Measurements from ENCODE around the gene THSD4. TPM values are rescaled to one million over a fixed set of nuclear protein-coding genes. Genes with fewer than 3 reads are reported as not detected.

The THSD4 gene
- total RNA-seq, 2 experiments from 2014 or later, result 0.08 TPM; not detected in 1

GRCh38 chr15:71526060-71526820, 411.0 kb downstream of the THSD4 start:
- H3K9me3 Mint-ChIP-seq, result no peaks in the 10 kb centered on the region
- H3K27ac Mint-ChIP-seq, result no peak overlapping the region
- H3K27me3 Mint-ChIP-seq, result peaks cover 33% of the 10 kb centered on the region
- POLR2A ChIA-PET, result no interaction called here
- H3K4me3 Mint-ChIP-seq, result no peak overlapping the region
- CTCF ChIA-PET, result no interaction called here
- no peaks in the 10 kb centered on the region for H3K4me1 Mint-ChIP-seq
- H3K36me3 Mint-ChIP-seq (ENCODE audit: low read depth), result no peaks in the 10 kb centered on the region
- no peak for DNase-seq

DNA sequence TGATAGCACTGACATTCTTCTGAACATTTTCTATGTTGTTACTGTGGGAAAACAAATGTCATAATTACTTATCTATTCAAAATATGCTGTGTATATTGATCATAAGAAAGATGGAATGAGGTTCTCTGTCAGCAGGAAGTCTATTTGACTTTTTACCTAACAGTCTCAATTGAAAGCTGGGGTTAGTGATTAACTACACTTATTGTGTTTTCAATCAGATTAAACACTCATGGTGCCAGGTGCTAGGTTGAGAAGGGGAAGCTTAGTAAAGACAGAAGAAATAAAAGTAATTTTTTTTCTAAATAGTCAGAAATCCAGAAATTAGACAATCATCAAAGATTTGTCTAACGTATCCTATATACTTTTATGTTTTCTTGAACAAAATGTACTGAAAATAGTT, 414.1 kb downstream of the THSD4 start:
- ChIA-PET CTCF (interaction anchor here (0.6 kb wide), 1 partner anchor 11 kb away, joined by 3 read pairs; no protein-coding TSS in a partner anchor), POLR2A (no interaction called here)
- peaks cover 32% of the 10 kb centered on the region for H3K27me3 Mint-ChIP-seq
- H3K4me1 Mint-ChIP-seq, result no peaks in the 10 kb centered on the region
- DNase-seq, result no peak
- no peak overlapping the region for H3K27ac Mint-ChIP-seq
- H3K36me3 Mint-ChIP-seq (ENCODE audit: low read depth), result no peaks in the 10 kb centered on the region
- no peaks in the 10 kb centered on the region for H3K9me3 Mint-ChIP-seq
- no peak overlapping the region for H3K4me3 Mint-ChIP-seq

DNA sequence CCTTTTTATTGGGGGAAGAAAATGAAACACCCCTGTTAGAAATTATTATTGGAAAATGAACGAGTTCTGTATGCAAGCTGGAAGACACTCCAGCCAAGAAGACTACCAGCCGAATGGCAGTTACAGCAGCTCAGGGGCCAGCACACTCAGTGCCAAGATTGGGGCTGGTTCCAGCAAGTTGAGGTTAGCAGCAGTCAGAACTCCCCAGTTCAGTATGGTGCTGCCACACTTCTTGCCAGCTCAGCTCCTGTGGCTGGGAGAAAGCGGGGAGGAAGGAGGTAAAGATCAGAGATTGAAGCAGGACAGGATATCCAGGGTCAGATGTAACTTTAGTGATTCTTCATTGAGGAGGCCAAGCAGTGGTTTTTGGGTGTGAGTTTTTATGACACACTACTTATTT, 414.8 kb downstream of the THSD4 start:
- no peaks in the 10 kb centered on the region for H3K36me3 Mint-ChIP-seq (ENCODE audit: low read depth)
- H3K4me1 Mint-ChIP-seq, result no peaks in the 10 kb centered on the region
- no peak overlapping the region for H3K4me3 Mint-ChIP-seq
- H3K9me3 Mint-ChIP-seq, result no peaks in the 10 kb centered on the region
- no peak overlapping the region for H3K27ac Mint-ChIP-seq
- peaks cover 32% of the 10 kb centered on the region for H3K27me3 Mint-ChIP-seq
- DNase-seq, result no peak
- POLR2A ChIA-PET, result no interaction called here
- CTCF ChIA-PET, result no interaction called here

DNA sequence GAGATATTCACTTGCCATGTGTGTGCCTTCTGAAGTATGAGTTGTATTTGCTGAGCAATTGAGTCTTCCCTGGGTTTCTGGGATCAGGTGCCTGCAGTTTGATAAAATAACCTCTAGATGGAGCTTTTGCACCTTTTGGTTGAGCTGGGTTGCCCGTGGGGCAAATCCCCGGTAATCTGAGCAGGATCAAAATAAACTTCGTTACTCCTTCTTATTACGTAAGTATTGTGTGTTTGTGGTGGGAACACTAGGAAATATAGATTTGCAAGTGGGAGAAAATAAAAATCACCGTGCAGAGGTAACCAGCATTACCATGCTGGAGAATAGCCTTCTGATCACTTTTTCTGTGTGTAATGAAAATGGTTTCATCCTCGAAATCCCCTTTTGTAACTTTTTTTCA, 417.7 kb downstream of the THSD4 start:
- Mint-ChIP-seq H3K4me3 (no peak overlapping the region), H3K9me3 (no peaks in the 10 kb centered on the region), H3K27ac (no peak overlapping the region), H3K4me1 (no peaks in the 10 kb centered on the region), H3K36me3 (ENCODE audit: low read depth) (no peaks in the 10 kb centered on the region), H3K27me3 (peaks cover 16% of the 10 kb centered on the region)
- POLR2A ChIA-PET, result no interaction called here
- DNase-seq, result no peak
- CTCF ChIA-PET, result interaction anchor here (0.7 to 1.7 kb wide), 2 partner anchors 13 to 197 kb away, joined by 3 to 6 read pairs; no protein-coding TSS in a partner anchor

DNA sequence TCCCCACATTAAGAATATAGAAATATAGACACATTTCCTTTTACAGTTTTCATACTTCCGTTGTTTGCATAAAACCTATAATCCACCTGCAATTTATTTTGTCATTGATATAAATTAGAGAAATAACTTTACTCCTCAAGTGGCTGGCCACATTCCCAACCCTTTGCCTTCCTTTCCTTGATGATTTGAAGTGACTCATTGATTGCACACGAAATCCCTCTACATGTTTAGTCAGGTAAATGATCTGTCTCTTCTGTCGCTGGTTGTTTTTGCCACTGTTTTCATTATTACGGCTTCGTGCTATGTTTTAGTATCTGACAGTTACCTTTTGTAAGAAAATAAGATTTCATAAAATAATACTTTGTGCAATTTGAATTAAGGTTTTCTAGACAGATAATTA, 422.9 kb downstream of the THSD4 start:
- H3K27me3 Mint-ChIP-seq, result peaks cover 2% of the 10 kb centered on the region
- no peaks in the 10 kb centered on the region for H3K4me1 Mint-ChIP-seq
- H3K9me3 Mint-ChIP-seq, result no peaks in the 10 kb centered on the region
- no peak overlapping the region for H3K4me3 Mint-ChIP-seq
- no peak overlapping the region for H3K27ac Mint-ChIP-seq
- CTCF ChIA-PET, result no interaction called here
- POLR2A ChIA-PET, result no interaction called here
- H3K36me3 Mint-ChIP-seq (ENCODE audit: low read depth), result no peaks in the 10 kb centered on the region
- no peak for DNase-seq

GRCh38 chr15:71541746-71542145, 426.5 kb downstream of the THSD4 start:
- no peak overlapping the region for H3K27ac Mint-ChIP-seq

GRCh38 chr15:71542836-71543235, 427.6 kb downstream of the THSD4 start:
- no peak for DNase-seq
- Mint-ChIP-seq H3K9me3 (no peaks in the 10 kb centered on the region), H3K36me3 (ENCODE audit: low read depth) (no peaks in the 10 kb centered on the region), H3K27ac (no peak overlapping the region), H3K4me1 (no peaks in the 10 kb centered on the region), H3K27me3 (peaks cover 4% of the 10 kb centered on the region), H3K4me3 (no peak overlapping the region)
- ChIA-PET POLR2A (no interaction called here), CTCF (no interaction called here)

More at GRCh38 chr15:71541746-71542145, 426.5 kb downstream of the THSD4 start:
- CTCF ChIA-PET, result no interaction called here
- Mint-ChIP-seq H3K36me3 (ENCODE audit: low read depth) (no peaks in the 10 kb centered on the region), H3K9me3 (no peaks in the 10 kb centered on the region), H3K4me1 (no peaks in the 10 kb centered on the region), H3K27me3 (peaks cover 2% of the 10 kb centered on the region), H3K4me3 (no peak overlapping the region)
- POLR2A ChIA-PET, result no interaction called here
- no peak for DNase-seq

- Mint-ChIP-seq H3K36me3 (ENCODE audit: low read depth) (no peaks in the 10 kb centered on the region), H3K4me3 (no peak overlapping the region), H3K4me1 (no peaks in the 10 kb centered on the region), H3K27me3 (peaks cover 7% of the 10 kb centered on the region), H3K9me3 (no peaks in the 10 kb centered on the region), H3K27ac (no peak overlapping the region)
- no peak for DNase-seq
- ChIA-PET CTCF (no interaction called here), POLR2A (no interaction called here)
Measured at GRCh38 chr15:71543413-71543812, 428.1 kb downstream of the THSD4 start.

GRCh38 chr15:71545223-71545760, 430.0 kb downstream of the THSD4 start:
- ChIA-PET POLR2A (no interaction called here), CTCF (no interaction called here)
- DNase-seq, result no peak
- H3K27me3 Mint-ChIP-seq, result peaks cover 9% of the 10 kb centered on the region
- no peak overlapping the region for H3K4me3 Mint-ChIP-seq
- H3K9me3 Mint-ChIP-seq, result no peaks in the 10 kb centered on the region
- no peaks in the 10 kb centered on the region for H3K36me3 Mint-ChIP-seq (ENCODE audit: low read depth)
- H3K27ac Mint-ChIP-seq, result no peak overlapping the region
- H3K4me1 Mint-ChIP-seq, result no peaks in the 10 kb centered on the region

DNA sequence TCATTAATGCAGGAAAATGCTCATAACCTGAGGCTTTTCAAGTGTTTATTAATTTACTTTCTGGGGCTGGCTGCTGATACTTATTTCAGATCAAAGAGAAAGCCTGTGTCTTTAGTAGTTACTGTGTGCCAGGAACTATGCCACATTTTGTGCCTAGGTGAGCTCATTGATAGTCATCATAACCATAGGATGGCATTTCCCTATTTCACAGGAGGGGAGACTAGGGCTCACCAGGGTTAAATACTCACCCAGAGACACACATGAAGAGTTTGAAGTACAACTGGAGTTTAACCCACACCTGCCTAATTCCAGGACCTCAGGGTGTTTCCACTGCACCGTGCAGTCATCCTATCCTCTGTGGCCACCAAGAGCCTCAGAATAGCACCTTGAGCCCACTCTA, 430.7 kb downstream of the THSD4 start:
- no peaks in the 10 kb centered on the region for H3K4me1 Mint-ChIP-seq
- H3K4me3 Mint-ChIP-seq, result no peak overlapping the region
- H3K36me3 Mint-ChIP-seq (ENCODE audit: low read depth), result no peaks in the 10 kb centered on the region
- POLR2A ChIA-PET, result no interaction called here
- CTCF ChIA-PET, result interaction anchor here (1.3 kb wide), 1 partner anchor 13 kb away, joined by 3 read pairs; no protein-coding TSS in a partner anchor
- peaks cover 9% of the 10 kb centered on the region for H3K27me3 Mint-ChIP-seq
- H3K9me3 Mint-ChIP-seq, result no peaks in the 10 kb centered on the region
- DNase-seq, result no peak
- no peak overlapping the region for H3K27ac Mint-ChIP-seq

GRCh38 chr15:71547011-71547410, 431.7 kb downstream of the THSD4 start:
- Mint-ChIP-seq H3K27ac (no peak overlapping the region), H3K36me3 (ENCODE audit: low read depth) (no peaks in the 10 kb centered on the region), H3K4me3 (no peak overlapping the region), H3K4me1 (no peaks in the 10 kb centered on the region), H3K9me3 (no peaks in the 10 kb centered on the region), H3K27me3 (peaks cover 9% of the 10 kb centered on the region)
- no peak for DNase-seq
- POLR2A ChIA-PET, result no interaction called here
- CTCF ChIA-PET, result interaction anchor here (1.3 kb wide), 1 partner anchor 14 kb away, joined by 3 read pairs; no protein-coding TSS in a partner anchor

GRCh38 chr15:71548401-71548807, 433.1 kb downstream of the THSD4 start:
- no peaks in the 10 kb centered on the region for H3K36me3 Mint-ChIP-seq (ENCODE audit: low read depth)
- CTCF ChIA-PET, result no interaction called here
- H3K4me1 Mint-ChIP-seq, result no peaks in the 10 kb centered on the region

DNA sequence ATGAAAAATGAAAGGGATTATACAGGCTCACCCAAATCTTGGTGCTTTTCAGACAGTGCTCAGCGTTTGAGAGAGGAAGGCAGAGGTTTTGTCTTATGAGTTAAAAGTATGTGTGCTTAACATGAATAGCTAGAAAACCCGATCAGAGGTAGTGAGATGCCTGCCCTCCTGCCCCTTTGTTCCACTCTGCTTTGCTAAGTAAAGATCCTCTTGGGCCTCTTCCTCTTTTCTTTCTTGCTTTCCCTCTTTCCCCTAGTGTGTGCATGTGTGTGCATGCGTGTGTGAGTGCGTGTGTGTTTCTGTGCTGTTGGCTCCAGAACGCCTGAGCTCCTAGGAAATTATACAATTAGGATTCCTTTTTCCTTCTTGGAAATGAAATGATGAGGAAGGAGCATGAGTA, 433.8 kb downstream of the THSD4 start:
- Mint-ChIP-seq H3K9me3 (no peaks in the 10 kb centered on the region), H3K4me1 (no peaks in the 10 kb centered on the region), H3K36me3 (ENCODE audit: low read depth) (no peaks in the 10 kb centered on the region), H3K4me3 (no peak overlapping the region), H3K27ac (no peak overlapping the region), H3K27me3 (peaks cover 9% of the 10 kb centered on the region)
- ChIA-PET POLR2A (no interaction called here), CTCF (no interaction called here)
- no peak for DNase-seq

More at GRCh38 chr15:71548401-71548807, 433.1 kb downstream of the THSD4 start:
- DNase-seq, result no peak
- no peaks in the 10 kb centered on the region for H3K9me3 Mint-ChIP-seq
- POLR2A ChIA-PET, result no interaction called here
- H3K27me3 Mint-ChIP-seq, result peaks cover 9% of the 10 kb centered on the region
- no peak overlapping the region for H3K4me3 Mint-ChIP-seq
- H3K27ac Mint-ChIP-seq, result no peak overlapping the region

- no peak overlapping the region for H3K27ac Mint-ChIP-seq
- H3K36me3 Mint-ChIP-seq (ENCODE audit: low read depth), result no peaks in the 10 kb centered on the region
- no peaks in the 10 kb centered on the region for H3K4me1 Mint-ChIP-seq
- no peaks in the 10 kb centered on the region for H3K9me3 Mint-ChIP-seq
- H3K4me3 Mint-ChIP-seq, result no peak overlapping the region
- ChIA-PET CTCF (no interaction called here), POLR2A (no interaction called here)
- DNase-seq, result no peak
- H3K27me3 Mint-ChIP-seq, result peaks cover 9% of the 10 kb centered on the region
Measured at GRCh38 chr15:71549697-71550096, 434.4 kb downstream of the THSD4 start.
